ENCODE measurements around the gene MYH4.

The MYH4 gene

GRCh38 chr17:10421211-10421610, 48.1 kb downstream of the MYH4 start:
- DNase-seq, result no peak

DNA sequence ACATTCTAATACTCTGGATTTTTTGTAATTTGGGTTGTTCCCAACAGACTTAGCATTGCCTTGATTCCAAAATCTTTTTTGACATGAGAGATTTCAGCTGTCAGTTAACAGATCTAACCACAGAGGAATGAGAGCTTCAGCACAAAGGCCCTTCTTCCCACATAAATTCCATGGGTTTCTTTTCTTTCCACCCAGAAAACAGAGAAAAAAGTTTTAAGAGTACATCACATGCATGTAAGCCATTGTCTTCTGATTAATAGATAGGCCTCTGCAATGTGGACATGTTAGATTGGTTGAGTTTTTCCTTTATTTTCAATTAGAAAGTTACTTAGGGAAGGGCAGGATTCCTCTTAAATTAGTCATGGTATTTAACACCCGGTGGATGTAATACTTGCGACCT, 48.5 kb downstream of the MYH4 start:
- no peak for DNase-seq

DNA sequence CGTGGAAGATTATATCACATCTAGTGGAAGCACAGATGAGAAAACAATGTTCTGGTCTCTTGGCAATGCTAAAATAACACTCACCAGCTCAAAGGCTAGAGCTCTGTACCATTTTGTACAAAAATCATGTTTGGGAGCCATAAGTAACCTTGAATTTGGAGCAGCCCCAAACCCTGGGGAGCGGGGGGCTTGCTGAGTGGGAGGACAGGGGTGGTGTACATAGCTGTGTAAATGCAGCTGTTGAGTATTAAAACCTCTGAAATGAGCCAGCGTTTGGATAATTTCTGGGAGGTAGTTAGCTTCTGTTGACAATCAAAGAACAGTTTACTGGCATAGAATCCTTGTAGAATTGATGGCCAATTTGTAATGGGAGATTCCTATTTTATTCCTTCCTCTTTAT, 51.9 kb downstream of the MYH4 start:
- DNase-seq, result no peak

- DNase-seq, result no peak
Observed at GRCh38 chr17:10415161-10415560, 54.2 kb downstream of the MYH4 start.

- DNase-seq, result no peak
Observed at GRCh38 chr17:10403589-10403988, 65.8 kb downstream of the MYH4 start.

- DNase-seq, result no peak
Observed at GRCh38 chr17:10398352-10398751, 71.0 kb downstream of the MYH4 start.

GRCh38 chr17:10396524-10397163, 72.7 kb downstream of the MYH4 start:
- no peak for DNase-seq

DNA sequence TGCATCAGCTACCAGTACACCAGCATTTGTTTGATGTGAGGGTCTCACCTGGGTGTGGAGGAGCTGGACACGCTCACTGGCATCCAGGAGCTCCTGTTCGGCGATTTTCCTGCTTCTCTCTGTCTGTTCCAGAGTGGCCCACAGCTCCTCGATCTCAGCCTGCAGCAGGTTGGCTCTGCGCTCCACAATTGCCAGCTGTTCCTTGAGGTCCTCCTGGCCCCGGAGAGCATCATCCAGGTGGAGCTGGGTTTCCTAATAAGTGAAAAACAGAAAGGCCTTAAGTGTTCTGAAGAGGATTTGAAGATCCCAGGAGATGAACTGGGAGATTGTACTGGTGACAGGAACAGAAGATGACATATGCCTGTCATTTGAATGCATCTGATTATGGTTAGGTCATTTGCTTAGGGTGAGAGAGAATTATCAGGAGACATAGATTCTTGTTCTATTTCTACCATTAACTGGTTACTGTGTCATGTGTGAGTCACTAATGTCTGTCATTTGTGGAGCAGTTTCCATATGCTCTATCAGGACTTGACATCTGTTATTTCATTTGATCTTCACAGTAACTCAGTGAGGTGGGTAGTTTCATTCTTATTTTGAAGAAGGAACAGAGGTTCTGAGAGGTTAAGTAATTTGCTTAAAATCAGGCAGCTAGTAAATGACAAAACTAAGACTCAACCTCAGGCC, 75.0 kb downstream of the MYH4 start:
- no peak for DNase-seq
